HFFc6 (cell line): ENCODE measurements around the gene C1QB. TPM values are rescaled to one million over a fixed set of nuclear protein-coding genes. Genes with fewer than 3 reads are reported as not detected.

Source experiments
- DNase-seq: peaks from one replicate; pipeline ENCODE4 v3.0.0-alpha.2; 2018
- H3K27ac Mint-ChIP-seq: 2 replicates; pipeline ENCODE4 v1.8.0; 2020; ENCODE audit warnings: mild to moderate bottlenecking, mixed read lengths
- H3K27me3 Mint-ChIP-seq: 2 replicates; pipeline ENCODE4 v1.8.0; 2021; ENCODE audit warnings: mild to moderate bottlenecking, moderate library complexity, mixed read lengths; ENCODE audit not compliant: insufficient read depth
- H3K36me3 Mint-ChIP-seq: 2 replicates; pipeline ENCODE4 v1.8.0; 2021; ENCODE audit warnings: low read depth, mixed read lengths
- H3K4me1 Mint-ChIP-seq: 2 replicates; pipeline ENCODE4 v1.8.0; 2020; ENCODE audit warnings: low read depth, mixed read lengths
- H3K4me3 Mint-ChIP-seq: 2 replicates; pipeline ENCODE4 v1.8.0; 2020; ENCODE audit warnings: mild to moderate bottlenecking, moderate library complexity, mixed read lengths
- H3K9me3 Mint-ChIP-seq: 2 replicates; pipeline ENCODE4 v1.8.0; 2020; ENCODE audit warnings: mild to moderate bottlenecking, mixed read lengths
- total RNA-seq, 6 experiments: library from RNA; stranded (reverse); fragmentation: NEBNext Ultra II Directional; extraction: Animal tissue kit (Norgen Biotek cat#: 25700); gene quantifications; 2 replicates in 1 of 6; 3 replicates in 5 of 6; pipeline ENCODE4 v1.2.3, GENCODE V29; 2021
- TF ChIP-seq, protein P1 (sequence below): fragments of 200-600 bp; sonication (generic); IDR thresholded peaks from 2 replicates; pipeline ENCODE4 v1.5.0; 2021; ENCODE audit warnings: antibody characterized with exemption, mild to moderate bottlenecking

Gene C1QB
- total RNA-seq, 6 experiments from 2014 or later: not detected

- Mint-ChIP-seq H3K9me3 (no peaks in the 10 kb centered on the region), H3K4me1 (no peaks in the 10 kb centered on the region), H3K4me3 (no peak overlapping the region), H3K27me3 (peaks cover 26% of the 10 kb centered on the region), H3K36me3 (no peaks in the 10 kb centered on the region), H3K27ac (no peak overlapping the region)
- no peak for DNase-seq
- TF ChIP-seq, protein P1, sequence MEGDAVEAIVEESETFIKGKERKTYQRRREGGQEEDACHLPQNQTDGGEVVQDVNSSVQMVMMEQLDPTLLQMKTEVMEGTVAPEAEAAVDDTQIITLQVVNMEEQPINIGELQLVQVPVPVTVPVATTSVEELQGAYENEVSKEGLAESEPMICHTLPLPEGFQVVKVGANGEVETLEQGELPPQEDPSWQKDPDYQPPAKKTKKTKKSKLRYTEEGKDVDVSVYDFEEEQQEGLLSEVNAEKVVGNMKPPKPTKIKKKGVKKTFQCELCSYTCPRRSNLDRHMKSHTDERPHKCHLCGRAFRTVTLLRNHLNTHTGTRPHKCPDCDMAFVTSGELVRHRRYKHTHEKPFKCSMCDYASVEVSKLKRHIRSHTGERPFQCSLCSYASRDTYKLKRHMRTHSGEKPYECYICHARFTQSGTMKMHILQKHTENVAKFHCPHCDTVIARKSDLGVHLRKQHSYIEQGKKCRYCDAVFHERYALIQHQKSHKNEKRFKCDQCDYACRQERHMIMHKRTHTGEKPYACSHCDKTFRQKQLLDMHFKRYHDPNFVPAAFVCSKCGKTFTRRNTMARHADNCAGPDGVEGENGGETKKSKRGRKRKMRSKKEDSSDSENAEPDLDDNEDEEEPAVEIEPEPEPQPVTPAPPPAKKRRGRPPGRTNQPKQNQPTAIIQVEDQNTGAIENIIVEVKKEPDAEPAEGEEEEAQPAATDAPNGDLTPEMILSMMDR: no peak
Observed at GRCh38 chr1:22635436-22635835, 17.6 kb upstream of the C1QB start.

DNA sequence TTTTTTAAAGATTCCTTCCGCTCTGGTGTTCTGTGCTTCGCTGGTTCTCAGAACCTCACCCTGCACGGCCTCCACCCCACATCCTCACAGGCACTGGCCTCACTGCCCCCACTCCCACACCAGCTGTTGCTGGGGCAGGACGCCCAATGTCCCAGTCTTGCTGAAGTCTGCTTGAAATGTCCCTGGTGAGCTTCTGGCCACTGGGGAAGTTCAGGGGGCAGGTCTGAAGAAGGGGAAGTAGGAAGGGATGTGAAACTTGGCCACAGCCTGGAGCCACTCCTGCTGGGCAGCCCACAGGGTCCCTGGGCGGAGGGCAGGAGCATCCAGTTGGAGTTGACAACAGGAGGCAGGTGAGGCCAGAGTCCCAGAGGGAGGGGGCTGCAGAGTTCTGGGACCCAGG is 16.7 kb upstream of the C1QB start, which contains the start of gene C1QA:
TSS of gene C1QA (plus strand) at position 276 of the 400 bp plus-strand sequence. CDS start 989 bp downstream, outside the sequence.
- no peaks in the 10 kb centered on the region for H3K9me3 Mint-ChIP-seq
- no peak for DNase-seq
- no peaks in the 10 kb centered on the region for H3K36me3 Mint-ChIP-seq
- H3K27ac Mint-ChIP-seq: no peak within 1 kb of the TSS
- H3K4me3 Mint-ChIP-seq: no peak within 1 kb of the TSS
- TF ChIP-seq, protein P1: no peak
- H3K4me1 Mint-ChIP-seq: no peaks in the 10 kb centered on the region
- peaks cover 18% of the 10 kb centered on the region for H3K27me3 Mint-ChIP-seq

- H3K27ac Mint-ChIP-seq: no peak overlapping the region
- H3K27me3 Mint-ChIP-seq: peaks cover 14% of the 10 kb centered on the region
- no peaks in the 10 kb centered on the region for H3K9me3 Mint-ChIP-seq
- no peaks in the 10 kb centered on the region for H3K4me1 Mint-ChIP-seq
- TF ChIP-seq, protein P1: no peak
- DNase-seq: no peak
- H3K36me3 Mint-ChIP-seq: no peaks in the 10 kb centered on the region
- H3K4me3 Mint-ChIP-seq: no peak overlapping the region
Observed at GRCh38 chr1:22636927-22637326, 16.1 kb upstream of the C1QB start.

DNA sequence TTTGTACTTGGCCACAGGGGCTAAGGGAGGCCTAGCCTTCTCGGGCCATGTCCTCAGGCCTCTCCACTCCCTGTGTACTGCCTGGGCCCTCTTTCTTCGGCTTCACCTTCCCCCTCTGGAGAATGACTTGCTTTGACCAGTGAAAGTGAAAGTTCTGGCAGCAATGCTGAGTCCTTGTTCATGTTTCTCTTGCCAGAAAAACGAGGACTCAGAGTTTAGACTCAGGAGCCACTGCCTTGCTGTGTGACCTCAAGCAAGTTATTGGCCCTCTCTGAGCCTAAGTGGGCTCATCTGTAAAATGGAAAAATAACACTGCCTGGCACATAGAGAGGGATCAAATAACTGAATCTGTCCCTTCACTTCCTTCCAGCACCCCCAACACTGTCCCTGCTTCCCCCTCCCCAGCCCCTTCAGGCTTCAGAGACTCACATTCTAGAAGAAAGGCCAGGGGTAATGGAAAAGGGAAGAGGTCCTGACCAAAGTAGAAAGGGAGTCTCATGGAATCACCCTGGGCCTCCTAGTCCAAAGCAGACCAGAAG is 15.1 kb upstream of the C1QB start:
- H3K9me3 Mint-ChIP-seq: no peaks in the 10 kb centered on the region
- no peaks in the 10 kb centered on the region for H3K36me3 Mint-ChIP-seq
- peaks cover 8% of the 10 kb centered on the region for H3K27me3 Mint-ChIP-seq
- H3K4me1 Mint-ChIP-seq: no peaks in the 10 kb centered on the region
- no peak for DNase-seq
- no peak overlapping the region for H3K27ac Mint-ChIP-seq
- TF ChIP-seq, protein P1: no peak
- H3K4me3 Mint-ChIP-seq: no peak overlapping the region

DNA sequence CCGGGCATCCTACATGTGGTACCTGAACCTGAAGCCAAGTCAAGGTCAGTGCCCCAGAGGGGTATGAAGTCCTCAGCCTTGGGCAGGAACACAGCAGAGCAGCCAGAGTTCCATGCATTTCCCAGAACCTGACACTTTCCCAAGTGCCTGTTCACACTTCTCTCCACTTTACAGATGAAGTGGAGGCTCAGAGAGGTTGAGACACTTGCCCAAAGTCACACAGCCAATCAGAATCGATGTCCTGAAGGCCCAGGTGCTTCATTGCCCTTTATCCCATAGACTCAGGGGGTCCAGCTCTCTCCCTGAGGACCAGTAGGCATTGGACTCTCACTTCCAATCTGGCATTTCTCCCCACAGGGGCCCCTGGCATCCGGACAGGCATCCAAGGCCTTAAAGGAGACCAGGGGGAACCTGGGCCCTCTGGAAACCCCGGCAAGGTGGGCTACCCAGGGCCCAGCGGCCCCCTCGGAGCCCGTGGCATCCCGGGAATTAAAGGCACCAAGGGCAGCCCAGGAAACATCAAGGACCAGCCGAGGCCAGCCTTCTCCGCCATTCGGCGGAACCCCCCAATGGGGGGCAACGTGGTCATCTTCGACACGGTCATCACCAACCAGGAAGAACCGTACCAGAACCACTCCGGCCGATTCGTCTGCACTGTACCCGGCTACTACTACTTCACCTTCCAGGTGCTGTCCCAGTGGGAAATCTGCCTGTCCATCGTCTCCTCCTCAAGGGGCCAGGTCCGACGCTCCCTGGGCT is 14.4 kb upstream of the C1QB start:
- H3K9me3 Mint-ChIP-seq: no peaks in the 10 kb centered on the region

More for the DNA sequence above, 14.4 kb upstream of the C1QB start:
- H3K36me3 Mint-ChIP-seq: no peaks in the 10 kb centered on the region
- no peaks in the 10 kb centered on the region for H3K4me1 Mint-ChIP-seq
- peaks cover 10% of the 10 kb centered on the region for H3K27me3 Mint-ChIP-seq
- H3K4me3 Mint-ChIP-seq: no peak overlapping the region
- no peak for DNase-seq
- TF ChIP-seq, protein P1: no peak
- no peak overlapping the region for H3K27ac Mint-ChIP-seq
